ENCODE results near the gene IFT52.

The IFT52 gene

DNA sequence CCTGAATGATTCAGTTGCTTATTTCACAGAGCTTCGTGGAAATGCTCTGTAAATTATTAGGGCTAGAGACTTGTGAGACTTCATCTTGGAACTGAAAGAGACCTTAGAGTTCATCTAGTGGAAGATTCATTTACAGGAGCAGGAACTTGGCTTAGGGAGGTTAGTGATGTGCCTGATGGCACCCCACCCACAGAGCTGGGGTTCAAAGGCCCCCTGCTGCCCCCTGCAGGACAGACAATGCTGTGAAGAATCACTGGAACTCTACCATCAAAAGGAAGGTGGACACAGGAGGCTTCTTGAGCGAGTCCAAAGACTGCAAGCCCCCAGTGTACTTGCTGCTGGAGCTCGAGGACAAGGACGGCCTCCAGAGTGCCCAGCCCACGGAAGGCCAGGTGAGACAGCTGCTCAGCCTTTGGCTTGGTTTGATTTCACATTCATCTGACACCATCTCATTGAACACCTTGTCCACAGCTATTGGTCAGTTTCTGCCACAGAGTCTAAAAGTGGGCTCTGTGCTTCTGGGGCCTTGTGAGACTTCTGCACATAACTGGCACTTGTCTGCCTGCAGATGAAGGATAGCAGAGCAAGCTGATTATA is 101.3 kb downstream of the IFT52 start:
- peak; percentile 80 for DNase-seq (ENCODE audit: extremely low spot score)
- TF ChIP-seq, protein P1, sequence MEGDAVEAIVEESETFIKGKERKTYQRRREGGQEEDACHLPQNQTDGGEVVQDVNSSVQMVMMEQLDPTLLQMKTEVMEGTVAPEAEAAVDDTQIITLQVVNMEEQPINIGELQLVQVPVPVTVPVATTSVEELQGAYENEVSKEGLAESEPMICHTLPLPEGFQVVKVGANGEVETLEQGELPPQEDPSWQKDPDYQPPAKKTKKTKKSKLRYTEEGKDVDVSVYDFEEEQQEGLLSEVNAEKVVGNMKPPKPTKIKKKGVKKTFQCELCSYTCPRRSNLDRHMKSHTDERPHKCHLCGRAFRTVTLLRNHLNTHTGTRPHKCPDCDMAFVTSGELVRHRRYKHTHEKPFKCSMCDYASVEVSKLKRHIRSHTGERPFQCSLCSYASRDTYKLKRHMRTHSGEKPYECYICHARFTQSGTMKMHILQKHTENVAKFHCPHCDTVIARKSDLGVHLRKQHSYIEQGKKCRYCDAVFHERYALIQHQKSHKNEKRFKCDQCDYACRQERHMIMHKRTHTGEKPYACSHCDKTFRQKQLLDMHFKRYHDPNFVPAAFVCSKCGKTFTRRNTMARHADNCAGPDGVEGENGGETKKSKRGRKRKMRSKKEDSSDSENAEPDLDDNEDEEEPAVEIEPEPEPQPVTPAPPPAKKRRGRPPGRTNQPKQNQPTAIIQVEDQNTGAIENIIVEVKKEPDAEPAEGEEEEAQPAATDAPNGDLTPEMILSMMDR (IDR thresholded peaks at IDR 0.05; ENCODE audit: control extremely low read depth, extremely low read depth, low read depth, missing control alignments): peak; percentile 68
- ChIA-PET POLR2A (interaction anchor here (1.7 kb wide), 1 partner anchor 235 kb away, joined by 4 read pairs; no protein-coding TSS in a partner anchor), CTCF (interaction anchor here (0.6 to 3.4 kb wide), 42 partner anchors 8 to 429 kb away, joined by 3 to 108 read pairs (median 4); partner anchors contain the start of gene IFT52)

DNA sequence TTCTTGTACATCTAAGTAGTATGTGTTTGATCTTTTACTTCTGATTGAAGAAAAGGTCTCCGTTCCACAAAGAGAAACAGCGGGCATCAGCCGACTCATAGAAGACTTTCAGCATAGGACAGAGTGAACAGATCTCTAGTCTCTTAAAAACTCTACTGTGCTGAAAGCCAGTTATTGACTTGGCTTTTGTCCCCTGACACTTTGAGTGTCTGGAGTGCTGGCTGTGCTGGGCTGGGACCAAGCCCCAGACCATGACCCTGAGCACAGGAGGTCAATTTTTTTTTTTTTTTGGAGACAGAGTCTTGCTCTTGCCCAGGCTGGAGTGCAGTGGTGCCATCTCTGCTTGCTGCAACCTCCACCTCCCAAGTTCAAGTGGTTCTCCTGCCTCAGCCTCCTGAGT is 104.0 kb downstream of the IFT52 start:
- DNase-seq (ENCODE audit: extremely low spot score): no peak
- ChIA-PET POLR2A (no interaction called here), CTCF (no interaction called here)
- TF ChIP-seq, protein P1 (IDR thresholded peaks at IDR 0.05; ENCODE audit: control extremely low read depth, extremely low read depth, low read depth, missing control alignments): no peak

GRCh38 chr20:43695571-43695970 is 104.8 kb downstream of the IFT52 start:
- TF ChIP-seq, protein P1 (IDR thresholded peaks at IDR 0.05; ENCODE audit: control extremely low read depth, extremely low read depth, low read depth, missing control alignments): no peak
- no peak for DNase-seq (ENCODE audit: extremely low spot score)
- CTCF ChIA-PET: interaction anchor here (1.5 kb wide), 1 partner anchor 158 kb away, joined by 4 read pairs; no protein-coding TSS in a partner anchor
- POLR2A ChIA-PET: no interaction called here

Data from GM10248 (cell line).